GM23338 (cell line): ENCODE data around the gene ADGRG4. TPM values are rescaled to one million over a fixed set of nuclear protein-coding genes. Genes with fewer than 3 reads are reported as not detected.

Experiments
- ATAC-seq: fragments of 200-7000 bp; cut with Tn5 transposase; 3 replicates; pipeline ENCODE4 v1.9.1; 2020
- DNase-seq: peaks from one replicate; pipeline ENCODE4 v3.0.0-alpha.2; 2015; ENCODE audit warnings: low spot score
- H2AFZ ChIP-seq: fragments of 200-600 bp; sonication (generic); 2 replicates; pipeline ENCODE4 v1.8.0; 2016; ENCODE audit warnings: antibody characterized with exemption, mild to moderate bottlenecking, moderate library complexity
- H3F3A ChIP-seq: fragments of 200-600 bp; sonication (generic); replicated peaks from 2 replicates; pipeline ENCODE4 v1.8.0; 2017; ENCODE audit warnings: antibody characterized with exemption, mixed run types, low read depth
- H3K27ac ChIP-seq: fragments of 200-600 bp; sonication (generic); 2 replicates; pipeline ENCODE4 v1.6.1; 2016; ENCODE audit warnings: low read depth
- H3K27me3 ChIP-seq: fragments of 200-600 bp; sonication (generic); 2 replicates; pipeline ENCODE4 v1.8.0; 2016; ENCODE audit warnings: mild to moderate bottlenecking, mixed run types, moderate library complexity; ENCODE audit not compliant: insufficient read depth
- H3K36me3 ChIP-seq: fragments of 200-600 bp; sonication (generic); 2 replicates; pipeline ENCODE4 v1.8.0; 2016; ENCODE audit warnings: mild to moderate bottlenecking; ENCODE audit not compliant: insufficient read depth
- H3K4me1 ChIP-seq: fragments of 200-600 bp; sonication (generic); 2 replicates; pipeline ENCODE4 v1.8.0; 2016; ENCODE audit warnings: mild to moderate bottlenecking, moderate library complexity; ENCODE audit not compliant: insufficient read depth
- H3K4me2 ChIP-seq: fragments of 200-600 bp; sonication (generic); 2 replicates; pipeline ENCODE4 v1.7.1; 2017; ENCODE audit warnings: mixed run types
- H3K4me3 ChIP-seq: fragments of 200-600 bp; sonication (generic); 2 replicates; pipeline ENCODE4 v1.6.1; 2016; ENCODE audit warnings: mixed run types
- H3K79me2 ChIP-seq: fragments of 200-600 bp; sonication (generic); replicated peaks from 2 replicates; pipeline ENCODE4 v1.8.0; 2017; ENCODE audit warnings: mild to moderate bottlenecking; ENCODE audit not compliant: insufficient read depth
- H3K9me2 ChIP-seq: fragments of 200-600 bp; sonication (generic); 2 replicates; pipeline ENCODE4 v1.8.0; 2017; ENCODE audit not compliant: insufficient read depth
- H4K20me1 ChIP-seq: fragments of 200-600 bp; sonication (generic); replicated peaks from 2 replicates; pipeline ENCODE4 v1.8.0; 2017; ENCODE audit warnings: mild to moderate bottlenecking; ENCODE audit not compliant: insufficient read depth
- H3K27ac Mint-ChIP-seq: 2 replicates; pipeline ENCODE4 v1.8.0; 2020; ENCODE audit warnings: inconsistent platforms, mild to moderate bottlenecking, moderate library complexity, mixed read lengths
- H3K27me3 Mint-ChIP-seq: 3 replicates; pipeline ENCODE4 v1.8.0; 2022; ENCODE audit warnings: low read depth, mild to moderate bottlenecking, moderate library complexity, mixed read lengths, inconsistent platforms; ENCODE audit not compliant: insufficient read depth, poor library complexity
- H3K36me3 Mint-ChIP-seq: 3 replicates; pipeline ENCODE4 v1.8.0; 2021; ENCODE audit warnings: low read depth, mild to moderate bottlenecking, inconsistent platforms, moderate library complexity, mixed read lengths
- H3K4me1 Mint-ChIP-seq: 3 replicates; pipeline ENCODE4 v1.8.0; 2020; ENCODE audit warnings: mild to moderate bottlenecking, inconsistent platforms, mixed read lengths
- H3K4me3 Mint-ChIP-seq: 3 replicates; pipeline ENCODE4 v1.8.0; 2021; ENCODE audit warnings: moderate library complexity, mild to moderate bottlenecking, inconsistent platforms, mixed read lengths
- H3K9me3 Mint-ChIP-seq: 3 replicates; pipeline ENCODE4 v1.8.0; 2020; ENCODE audit warnings: moderate library complexity, mild to moderate bottlenecking, inconsistent platforms, mixed read lengths
- CREB1 ChIP-seq: fragments of 250-450 bp; sonication (Bioruptor Pico); IDR thresholded peaks from 2 replicates; pipeline ENCODE4 v1.5.0; 2020; ENCODE audit warnings: low read depth, mild to moderate bottlenecking, moderate library complexity
- EZH2 ChIP-seq: fragments of 200-600 bp; sonication (generic); IDR thresholded peaks from one replicate; pipeline ENCODE4 v1.8.0; 2017; ENCODE audit warnings: antibody characterized with exemption, mild to moderate bottlenecking, low read depth; ENCODE audit not compliant: unreplicated experiment
- EZH2phosphoT487 ChIP-seq: fragments of 200-600 bp; sonication (generic); IDR thresholded peaks from one replicate; pipeline ENCODE4 v1.8.1; 2018; ENCODE audit warnings: antibody characterized with exemption; ENCODE audit not compliant: unreplicated experiment
- JUNB ChIP-seq: IDR thresholded peaks from one replicate; pipeline ENCODE4 v1.6.1; 2016; ENCODE audit warnings: antibody characterized with exemption; ENCODE audit not compliant: unreplicated experiment
- NANOG ChIP-seq: IDR thresholded peaks from 2 replicates; pipeline ENCODE4 v1.6.1; 2016; ENCODE audit warnings: antibody characterized with exemption, borderline replicate concordance
- POLR2AphosphoS5 ChIP-seq: IDR thresholded peaks from 2 replicates; pipeline ENCODE4 v1.6.1; 2016; ENCODE audit warnings: antibody characterized with exemption, low read depth
- STAT1 ChIP-seq: IDR thresholded peaks from one replicate; pipeline ENCODE4 v1.6.1; 2016; ENCODE audit warnings: antibody characterized with exemption; ENCODE audit not compliant: unreplicated experiment
- ZNF114 ChIP-seq: fragments of 250-450 bp; sonication (Bioruptor Pico); IDR thresholded peaks from 2 replicates; pipeline ENCODE4 v1.5.0; 2020; ENCODE audit warnings: mild to moderate bottlenecking, moderate library complexity
- ZNF331 ChIP-seq: fragments of 250-450 bp; sonication (Bioruptor Pico); IDR thresholded peaks from 2 replicates; pipeline ENCODE4 v1.5.0; 2020; ENCODE audit warnings: low read depth, mild to moderate bottlenecking, moderate library complexity
- polyA plus RNA-seq: library from polyadenylated mRNA; unstranded; fragments of >200 nt; fragmentation: Nextera tagmentation; extraction: Ambion mirVana; gene quantifications from 2 replicates; pipeline ENCODE4 v1.2.1, GENCODE V29; 2016
- total RNA-seq: library from RNA; depleted of rRNA; stranded (reverse); fragments of >200 nt; shearing (Covaris generic); gene quantifications from 2 replicates; pipeline ENCODE4 v1.2.3, GENCODE V29; 2014
- TF ChIP-seq, protein P1 (sequence below), 2 experiments: fragments of 200-600 bp in 1 of 2; sonication (generic) in 1 of 2; conservative IDR thresholded peaks; 2 replicates each; pipeline versions ENCODE4 v1.5.1 to v1.6.1; 2016 to 2017; ENCODE audit warnings: antibody characterized with exemption in 2 of 2, low read depth in 2 of 2, mild to moderate bottlenecking in 2 of 2, moderate library complexity in 1 of 2
- TF ChIP-seq, protein P2 (sequence below): fragments of 250-450 bp; sonication (Bioruptor Pico); IDR thresholded peaks from 2 replicates; pipeline ENCODE4 v1.5.0; 2020; ENCODE audit warnings: mild to moderate bottlenecking, moderate library complexity
- TF ChIP-seq, protein P3 (sequence below): IDR thresholded peaks from 2 replicates; pipeline ENCODE4 v1.6.1; 2016; ENCODE audit warnings: antibody characterized with exemption
- TF ChIP-seq, protein P4 (sequence below): IDR thresholded peaks from one replicate; pipeline ENCODE4 v1.6.1; 2018; ENCODE audit warnings: antibody characterized with exemption; ENCODE audit not compliant: unreplicated experiment

Gene ADGRG4
- total and polyA plus RNA-seq, 2 experiments from 2014 or later: not detected

DNA sequence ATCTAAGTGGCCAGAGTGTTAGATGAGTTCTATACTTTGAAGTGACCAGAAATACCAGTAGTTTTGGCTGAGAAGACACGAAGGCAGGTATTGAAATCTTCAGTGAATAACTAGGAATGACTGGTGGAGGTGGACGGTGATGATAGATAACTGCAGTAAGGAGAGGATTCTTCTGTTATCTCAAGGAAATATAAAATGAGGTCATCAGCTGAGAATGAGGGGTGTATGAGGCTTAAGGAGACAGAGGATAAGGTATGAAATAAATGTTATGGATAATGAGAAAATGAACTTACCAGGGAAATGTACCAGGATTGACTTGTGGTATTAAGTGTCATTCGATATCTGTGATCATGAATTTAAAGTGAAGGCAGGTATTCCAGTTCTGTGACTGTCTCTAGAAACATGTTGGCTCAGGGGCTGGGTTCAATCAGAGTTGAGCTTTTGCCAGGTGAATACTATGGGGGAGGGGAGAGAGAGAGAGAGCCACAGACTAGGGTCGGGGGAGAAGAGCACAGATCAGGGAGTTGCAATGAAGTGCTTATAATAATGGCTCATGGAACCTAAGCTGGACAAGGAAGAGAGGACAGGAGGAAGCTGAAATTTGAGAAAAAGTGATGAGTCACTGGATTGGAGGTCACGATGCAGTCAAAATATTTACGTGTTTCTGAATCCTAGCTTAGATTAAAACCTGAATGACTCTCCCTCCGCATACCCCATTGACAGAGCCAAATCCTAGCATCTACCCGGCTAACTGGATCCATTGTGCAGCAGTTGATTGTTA is 149.5 kb downstream of the ADGRG4 start:
- H3K27me3 Mint-ChIP-seq: no peaks in the 10 kb centered on the region

More for the DNA sequence above, 149.5 kb downstream of the ADGRG4 start:
- TF ChIP-seq, protein P1, sequence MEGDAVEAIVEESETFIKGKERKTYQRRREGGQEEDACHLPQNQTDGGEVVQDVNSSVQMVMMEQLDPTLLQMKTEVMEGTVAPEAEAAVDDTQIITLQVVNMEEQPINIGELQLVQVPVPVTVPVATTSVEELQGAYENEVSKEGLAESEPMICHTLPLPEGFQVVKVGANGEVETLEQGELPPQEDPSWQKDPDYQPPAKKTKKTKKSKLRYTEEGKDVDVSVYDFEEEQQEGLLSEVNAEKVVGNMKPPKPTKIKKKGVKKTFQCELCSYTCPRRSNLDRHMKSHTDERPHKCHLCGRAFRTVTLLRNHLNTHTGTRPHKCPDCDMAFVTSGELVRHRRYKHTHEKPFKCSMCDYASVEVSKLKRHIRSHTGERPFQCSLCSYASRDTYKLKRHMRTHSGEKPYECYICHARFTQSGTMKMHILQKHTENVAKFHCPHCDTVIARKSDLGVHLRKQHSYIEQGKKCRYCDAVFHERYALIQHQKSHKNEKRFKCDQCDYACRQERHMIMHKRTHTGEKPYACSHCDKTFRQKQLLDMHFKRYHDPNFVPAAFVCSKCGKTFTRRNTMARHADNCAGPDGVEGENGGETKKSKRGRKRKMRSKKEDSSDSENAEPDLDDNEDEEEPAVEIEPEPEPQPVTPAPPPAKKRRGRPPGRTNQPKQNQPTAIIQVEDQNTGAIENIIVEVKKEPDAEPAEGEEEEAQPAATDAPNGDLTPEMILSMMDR (conservative IDR thresholded peaks at IDR 0.05; ENCODE audit: low read depth in 2 of 2): no peak
- TF ChIP-seq, protein P2, sequence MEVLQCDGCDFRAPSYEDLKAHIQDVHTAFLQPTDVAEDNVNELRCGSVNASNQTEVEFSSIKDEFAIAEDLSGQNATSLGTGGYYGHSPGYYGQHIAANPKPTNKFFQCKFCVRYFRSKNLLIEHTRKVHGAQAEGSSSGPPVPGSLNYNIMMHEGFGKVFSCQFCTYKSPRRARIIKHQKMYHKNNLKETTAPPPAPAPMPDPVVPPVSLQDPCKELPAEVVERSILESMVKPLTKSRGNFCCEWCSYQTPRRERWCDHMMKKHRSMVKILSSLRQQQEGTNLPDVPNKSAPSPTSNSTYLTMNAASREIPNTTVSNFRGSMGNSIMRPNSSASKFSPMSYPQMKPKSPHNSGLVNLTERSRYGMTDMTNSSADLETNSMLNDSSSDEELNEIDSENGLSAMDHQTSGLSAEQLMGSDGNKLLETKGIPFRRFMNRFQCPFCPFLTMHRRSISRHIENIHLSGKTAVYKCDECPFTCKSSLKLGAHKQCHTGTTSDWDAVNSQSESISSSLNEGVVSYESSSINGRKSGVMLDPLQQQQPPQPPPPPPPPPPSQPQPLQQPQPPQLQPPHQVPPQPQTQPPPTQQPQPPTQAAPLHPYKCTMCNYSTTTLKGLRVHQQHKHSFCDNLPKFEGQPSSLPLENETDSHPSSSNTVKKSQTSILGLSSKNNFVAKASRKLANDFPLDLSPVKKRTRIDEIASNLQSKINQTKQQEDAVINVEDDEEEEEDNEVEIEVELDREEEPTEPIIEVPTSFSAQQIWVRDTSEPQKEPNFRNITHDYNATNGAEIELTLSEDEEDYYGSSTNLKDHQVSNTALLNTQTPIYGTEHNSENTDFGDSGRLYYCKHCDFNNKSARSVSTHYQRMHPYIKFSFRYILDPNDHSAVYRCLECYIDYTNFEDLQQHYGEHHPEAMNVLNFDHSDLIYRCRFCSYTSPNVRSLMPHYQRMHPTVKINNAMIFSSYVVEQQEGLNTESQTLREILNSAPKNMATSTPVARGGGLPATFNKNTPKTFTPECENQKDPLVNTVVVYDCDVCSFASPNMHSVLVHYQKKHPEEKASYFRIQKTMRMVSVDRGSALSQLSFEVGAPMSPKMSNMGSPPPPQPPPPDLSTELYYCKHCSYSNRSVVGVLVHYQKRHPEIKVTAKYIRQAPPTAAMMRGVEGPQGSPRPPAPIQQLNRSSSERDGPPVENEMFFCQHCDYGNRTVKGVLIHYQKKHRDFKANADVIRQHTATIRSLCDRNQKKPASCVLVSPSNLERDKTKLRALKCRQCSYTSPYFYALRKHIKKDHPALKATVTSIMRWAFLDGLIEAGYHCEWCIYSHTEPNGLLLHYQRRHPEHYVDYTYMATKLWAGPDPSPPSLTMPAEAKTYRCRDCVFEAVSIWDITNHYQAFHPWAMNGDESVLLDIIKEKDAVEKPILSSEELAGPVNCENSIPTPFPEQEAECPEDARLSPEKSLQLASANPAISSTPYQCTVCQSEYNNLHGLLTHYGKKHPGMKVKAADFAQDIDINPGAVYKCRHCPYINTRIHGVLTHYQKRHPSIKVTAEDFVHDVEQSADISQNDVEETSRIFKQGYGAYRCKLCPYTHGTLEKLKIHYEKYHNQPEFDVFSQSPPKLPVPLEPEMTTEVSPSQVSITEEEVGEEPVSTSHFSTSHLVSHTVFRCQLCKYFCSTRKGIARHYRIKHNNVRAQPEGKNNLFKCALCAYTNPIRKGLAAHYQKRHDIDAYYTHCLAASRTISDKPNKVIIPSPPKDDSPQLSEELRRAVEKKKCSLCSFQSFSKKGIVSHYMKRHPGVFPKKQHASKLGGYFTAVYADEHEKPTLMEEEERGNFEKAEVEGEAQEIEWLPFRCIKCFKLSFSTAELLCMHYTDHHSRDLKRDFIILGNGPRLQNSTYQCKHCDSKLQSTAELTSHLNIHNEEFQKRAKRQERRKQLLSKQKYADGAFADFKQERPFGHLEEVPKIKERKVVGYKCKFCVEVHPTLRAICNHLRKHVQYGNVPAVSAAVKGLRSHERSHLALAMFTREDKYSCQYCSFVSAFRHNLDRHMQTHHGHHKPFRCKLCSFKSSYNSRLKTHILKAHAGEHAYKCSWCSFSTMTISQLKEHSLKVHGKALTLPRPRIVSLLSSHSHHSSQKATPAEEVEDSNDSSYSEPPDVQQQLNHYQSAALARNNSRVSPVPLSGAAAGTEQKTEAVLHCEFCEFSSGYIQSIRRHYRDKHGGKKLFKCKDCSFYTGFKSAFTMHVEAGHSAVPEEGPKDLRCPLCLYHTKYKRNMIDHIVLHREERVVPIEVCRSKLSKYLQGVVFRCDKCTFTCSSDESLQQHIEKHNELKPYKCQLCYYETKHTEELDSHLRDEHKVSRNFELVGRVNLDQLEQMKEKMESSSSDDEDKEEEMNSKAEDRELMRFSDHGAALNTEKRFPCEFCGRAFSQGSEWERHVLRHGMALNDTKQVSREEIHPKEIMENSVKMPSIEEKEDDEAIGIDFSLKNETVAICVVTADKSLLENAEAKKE: no peak
- no peak for TF ChIP-seq EZH2phosphoT487
- TF ChIP-seq, protein P3, sequence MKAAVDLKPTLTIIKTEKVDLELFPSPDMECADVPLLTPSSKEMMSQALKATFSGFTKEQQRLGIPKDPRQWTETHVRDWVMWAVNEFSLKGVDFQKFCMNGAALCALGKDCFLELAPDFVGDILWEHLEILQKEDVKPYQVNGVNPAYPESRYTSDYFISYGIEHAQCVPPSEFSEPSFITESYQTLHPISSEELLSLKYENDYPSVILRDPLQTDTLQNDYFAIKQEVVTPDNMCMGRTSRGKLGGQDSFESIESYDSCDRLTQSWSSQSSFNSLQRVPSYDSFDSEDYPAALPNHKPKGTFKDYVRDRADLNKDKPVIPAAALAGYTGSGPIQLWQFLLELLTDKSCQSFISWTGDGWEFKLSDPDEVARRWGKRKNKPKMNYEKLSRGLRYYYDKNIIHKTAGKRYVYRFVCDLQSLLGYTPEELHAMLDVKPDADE: no peak
- TF ChIP-seq CREB1: no peak
- no peak for TF ChIP-seq ZNF331
- no peak for TF ChIP-seq STAT1
- TF ChIP-seq ZNF114 (CRISPR knock-in tag): no peak
- TF ChIP-seq JUNB: no peak
- TF ChIP-seq, protein P4, sequence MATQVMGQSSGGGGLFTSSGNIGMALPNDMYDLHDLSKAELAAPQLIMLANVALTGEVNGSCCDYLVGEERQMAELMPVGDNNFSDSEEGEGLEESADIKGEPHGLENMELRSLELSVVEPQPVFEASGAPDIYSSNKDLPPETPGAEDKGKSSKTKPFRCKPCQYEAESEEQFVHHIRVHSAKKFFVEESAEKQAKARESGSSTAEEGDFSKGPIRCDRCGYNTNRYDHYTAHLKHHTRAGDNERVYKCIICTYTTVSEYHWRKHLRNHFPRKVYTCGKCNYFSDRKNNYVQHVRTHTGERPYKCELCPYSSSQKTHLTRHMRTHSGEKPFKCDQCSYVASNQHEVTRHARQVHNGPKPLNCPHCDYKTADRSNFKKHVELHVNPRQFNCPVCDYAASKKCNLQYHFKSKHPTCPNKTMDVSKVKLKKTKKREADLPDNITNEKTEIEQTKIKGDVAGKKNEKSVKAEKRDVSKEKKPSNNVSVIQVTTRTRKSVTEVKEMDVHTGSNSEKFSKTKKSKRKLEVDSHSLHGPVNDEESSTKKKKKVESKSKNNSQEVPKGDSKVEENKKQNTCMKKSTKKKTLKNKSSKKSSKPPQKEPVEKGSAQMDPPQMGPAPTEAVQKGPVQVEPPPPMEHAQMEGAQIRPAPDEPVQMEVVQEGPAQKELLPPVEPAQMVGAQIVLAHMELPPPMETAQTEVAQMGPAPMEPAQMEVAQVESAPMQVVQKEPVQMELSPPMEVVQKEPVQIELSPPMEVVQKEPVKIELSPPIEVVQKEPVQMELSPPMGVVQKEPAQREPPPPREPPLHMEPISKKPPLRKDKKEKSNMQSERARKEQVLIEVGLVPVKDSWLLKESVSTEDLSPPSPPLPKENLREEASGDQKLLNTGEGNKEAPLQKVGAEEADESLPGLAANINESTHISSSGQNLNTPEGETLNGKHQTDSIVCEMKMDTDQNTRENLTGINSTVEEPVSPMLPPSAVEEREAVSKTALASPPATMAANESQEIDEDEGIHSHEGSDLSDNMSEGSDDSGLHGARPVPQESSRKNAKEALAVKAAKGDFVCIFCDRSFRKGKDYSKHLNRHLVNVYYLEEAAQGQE: no peak
- TF ChIP-seq EZH2: no peak
- TF ChIP-seq NANOG: no peak
- no peak for TF ChIP-seq POLR2AphosphoS5
- Mint-ChIP-seq H3K27ac (no peak overlapping the region), H3K9me3 (peaks cover 7% of the 10 kb centered on the region), H3K4me3 (no peak overlapping the region), H3K36me3 (no peaks in the 10 kb centered on the region; the same call in 2 of the 3 replicates), H3K4me1 (no peaks in the 10 kb centered on the region)
- Histone ChIP-seq H3K4me1 (no peaks in the 10 kb centered on the region), H2AFZ (no peak overlapping the region), H3F3A (no peaks in the 10 kb centered on the region), H3K36me3 (no peaks in the 10 kb centered on the region), H4K20me1 (no peaks in the 10 kb centered on the region), H3K4me2 (no peak overlapping the region), H3K9me2 (no peaks in the 10 kb centered on the region), H3K79me2 (no peaks in the 10 kb centered on the region), H3K4me3 (no peak overlapping the region), H3K27ac (no peak overlapping the region), H3K27me3 (no peaks in the 10 kb centered on the region)
- DNase-seq (no peak), ATAC-seq (no peak)
